NCI-H2227 treated with DMSO at 0.1 percent for 48 hours (cell line): ENCODE data around the gene GPANK1.

ENCODE experiments used
- DNase-seq: peaks from one replicate; lab custom pipeline; 2025; lab: John Stamatoyannopoulos, UW

The GPANK1 gene

GRCh38 chr6:31691078-31691463 lies 26.3 kb upstream of the GPANK1 start:
- DNase-seq = no peak

DNA sequence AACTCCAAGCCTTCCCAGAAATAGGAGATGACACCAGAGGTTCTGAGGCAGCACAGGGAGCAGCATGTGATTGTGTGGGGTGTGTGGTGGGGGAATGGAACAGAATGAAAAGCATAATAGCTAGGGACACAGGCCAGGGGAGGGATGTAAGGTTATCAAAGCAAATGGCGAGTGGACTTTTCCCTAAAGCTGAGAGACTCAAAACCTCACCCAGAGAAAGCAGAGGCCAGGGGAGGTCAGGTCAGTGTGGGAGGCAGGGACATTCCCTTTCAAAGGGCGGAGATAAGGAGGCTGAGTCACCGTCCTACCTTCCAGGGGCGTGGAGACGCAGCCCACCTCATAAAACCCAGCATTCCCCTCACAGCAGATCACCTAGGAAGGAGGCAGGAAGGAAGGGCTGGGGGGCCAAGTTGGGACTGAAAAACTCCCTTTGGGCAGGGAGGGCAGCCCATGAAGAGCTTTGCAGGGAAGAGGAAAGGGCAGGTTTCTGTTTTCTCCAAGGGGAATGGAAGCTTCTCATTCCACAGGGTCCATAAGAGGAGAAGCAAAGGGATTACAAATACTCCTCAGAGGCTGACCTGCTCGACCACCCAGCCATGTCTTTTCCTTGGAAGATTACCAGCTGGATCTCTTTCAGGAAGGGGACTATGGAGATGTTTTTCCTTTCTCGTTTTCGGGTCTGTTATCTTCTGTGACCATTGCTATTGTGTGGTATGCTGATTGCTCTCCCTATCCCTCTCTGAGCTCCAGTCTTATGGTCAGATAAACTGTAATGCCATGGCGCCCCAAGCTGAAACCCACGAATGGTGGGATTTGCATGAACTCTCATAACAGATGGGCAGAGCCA lies 25.7 kb upstream of the GPANK1 start:
- no peak for DNase-seq

- DNase-seq = no peak
Measured at GRCh38 chr6:31689249-31690110, 24.7 kb upstream of the GPANK1 start.

DNA sequence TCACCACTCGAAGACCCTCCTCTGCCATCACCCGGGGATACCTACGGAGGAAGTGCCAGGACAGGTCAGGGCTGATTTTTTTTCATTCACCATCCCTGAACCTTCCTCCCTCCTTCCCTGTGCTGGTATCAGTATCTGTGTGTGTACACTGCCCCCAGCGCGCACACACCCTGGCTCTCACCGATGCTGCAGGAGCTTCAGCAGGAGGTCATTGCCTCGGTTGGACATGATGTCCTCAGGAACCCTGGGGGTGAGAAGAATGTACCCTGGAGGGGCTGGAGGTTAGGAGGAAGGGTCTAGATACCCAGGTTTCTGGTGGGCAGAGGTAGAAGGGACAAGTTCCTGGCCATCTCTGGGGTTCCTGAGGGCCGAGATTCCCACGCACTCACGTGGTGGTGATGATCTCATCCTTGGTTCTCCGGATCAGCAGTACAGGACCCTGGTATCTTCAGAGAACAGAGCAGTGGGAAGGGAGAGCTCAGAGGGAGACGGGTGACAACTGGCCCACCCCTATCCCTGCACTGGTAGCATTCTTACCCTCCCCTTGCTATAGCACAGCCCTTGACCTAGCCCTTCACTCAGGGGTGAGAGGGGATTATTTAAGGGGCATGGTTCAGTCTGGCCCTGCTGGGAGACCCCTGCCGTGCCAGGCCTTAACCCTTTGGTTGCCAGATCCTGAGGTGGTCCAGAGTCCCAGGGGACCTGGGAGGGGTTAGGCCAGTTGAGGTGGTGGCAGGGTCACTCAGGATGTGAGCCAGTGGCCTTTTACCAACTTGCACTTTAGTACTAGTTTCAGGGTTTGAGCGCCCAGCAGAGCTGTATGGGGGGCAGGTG lies 23.3 kb upstream of the GPANK1 start:
- no peak for DNase-seq

DNA sequence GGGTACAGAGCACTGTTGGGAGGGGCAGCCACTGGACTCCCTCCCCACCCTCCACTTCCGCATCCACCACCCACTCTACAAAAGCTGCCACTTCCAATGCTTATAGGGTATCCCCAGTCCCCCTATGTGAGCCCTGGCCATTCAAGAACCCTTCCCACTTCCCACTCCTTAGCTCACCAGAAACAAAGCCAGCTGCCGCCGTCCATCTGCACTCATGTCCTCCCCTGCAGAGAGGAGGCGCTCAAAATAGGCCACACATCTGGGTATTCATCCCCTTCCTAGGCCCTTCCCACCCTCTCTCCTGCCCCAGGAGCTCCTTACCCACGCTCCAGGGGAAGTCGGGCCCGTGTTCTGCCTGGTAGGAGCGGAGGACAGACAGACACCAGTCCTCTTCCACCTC lies 22.5 kb upstream of the GPANK1 start:
- no peak for DNase-seq

GRCh38 chr6:31686483-31686882 lies 21.7 kb upstream of the GPANK1 start:
- no peak for DNase-seq

- DNase-seq = no peak
Measured at GRCh38 chr6:31683591-31683990, 18.8 kb upstream of the GPANK1 start.

DNA sequence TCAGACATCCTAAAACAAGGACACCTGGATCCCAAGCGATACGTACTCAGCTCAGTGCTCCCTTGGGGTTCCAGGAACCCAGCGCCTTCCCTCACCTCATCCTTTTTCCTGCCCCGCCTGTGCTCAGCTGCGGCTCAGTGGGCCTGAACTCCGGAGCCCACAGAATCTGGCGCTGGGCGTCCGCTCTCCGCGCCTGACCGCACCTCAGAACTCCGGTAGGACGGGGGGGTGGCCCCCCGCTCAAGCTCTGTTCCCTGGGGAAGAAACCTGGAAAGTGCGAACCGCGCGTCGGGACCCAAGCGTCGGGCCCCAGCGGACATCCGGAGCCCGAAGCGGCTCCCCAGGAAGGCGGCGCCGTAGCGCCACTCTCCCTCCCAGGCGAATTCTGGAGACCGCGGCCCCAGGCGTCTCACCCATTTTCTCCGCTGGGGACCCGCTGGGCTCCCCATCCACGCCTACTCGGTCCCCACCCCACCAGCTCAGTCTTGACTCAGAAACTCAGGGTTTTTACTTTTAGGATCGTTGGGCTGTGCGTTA lies 16.4 kb upstream of the GPANK1 start:
- no peak for DNase-seq

DNA sequence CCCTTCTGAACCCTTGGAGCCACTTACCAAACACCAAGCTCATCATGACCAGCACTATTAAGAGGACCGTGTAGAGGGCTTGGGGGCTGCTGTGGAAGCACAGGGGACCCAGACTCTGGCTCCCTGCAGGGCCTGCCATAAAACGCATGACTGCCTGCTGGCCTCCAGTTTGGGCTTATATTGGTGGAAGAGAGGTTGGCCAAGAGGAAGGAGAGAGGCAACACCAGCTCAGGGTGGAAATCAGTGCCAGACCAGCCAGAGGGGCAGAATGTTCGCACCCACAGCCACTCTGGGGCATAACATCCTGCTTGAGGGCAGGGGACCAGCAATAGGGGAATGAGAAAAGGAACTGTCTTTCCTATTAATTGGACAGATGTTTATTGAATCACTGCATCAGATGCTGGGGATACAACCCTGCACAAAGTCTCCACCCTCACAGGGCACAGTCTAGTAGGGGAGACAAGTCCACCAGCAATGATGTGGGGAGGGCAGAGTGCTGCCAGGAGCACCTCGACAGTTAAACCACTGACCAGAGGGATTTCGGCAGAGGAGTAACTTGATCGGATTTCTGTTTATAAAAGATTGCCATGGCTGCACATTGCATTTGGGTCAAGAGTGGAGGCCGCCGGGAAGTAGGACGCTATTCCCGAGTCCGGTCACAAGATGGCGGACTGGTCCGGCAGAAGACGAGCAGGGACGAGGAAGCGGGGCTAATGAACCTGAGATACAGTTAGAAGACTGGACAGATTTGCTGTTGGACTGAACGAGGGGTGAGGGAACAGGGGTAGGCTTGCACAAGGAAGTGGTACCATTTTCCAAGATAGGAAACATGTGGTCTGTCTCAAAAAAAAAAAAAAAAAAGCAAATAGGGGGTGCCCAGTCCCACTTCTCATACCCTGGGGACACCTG lies 15.7 kb upstream of the GPANK1 start, which contains the start of gene LY6G5C:
TSS of gene LY6G5C (minus strand) at position 842 of the 909 bp plus-strand sequence. CDS start at position 148, 694 bp downstream.
- peak; percentile 88 for DNase-seq

- DNase-seq = no peak
Measured at GRCh38 chr6:31677955-31678354, 13.2 kb upstream of the GPANK1 start.

DNA sequence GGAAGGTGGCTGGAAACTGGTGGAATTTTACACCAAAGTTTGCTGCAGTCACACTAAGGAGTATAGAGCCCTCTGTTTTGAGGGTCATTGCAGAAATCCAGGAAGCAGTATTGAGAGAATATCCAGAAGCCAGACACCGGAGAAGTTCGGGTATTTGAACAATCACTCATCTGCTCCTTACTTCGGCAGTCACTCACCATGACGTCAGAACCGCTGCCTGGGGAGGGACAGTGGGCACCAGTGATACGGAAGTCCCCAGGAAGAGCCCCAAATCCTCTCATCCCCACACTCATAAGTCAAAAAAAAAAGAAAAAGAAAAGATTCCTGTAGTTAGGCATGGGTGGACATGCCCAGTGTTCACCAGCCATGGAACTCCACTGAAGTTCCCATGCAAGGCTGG lies 12.1 kb upstream of the GPANK1 start:
- DNase-seq = no peak

DNA sequence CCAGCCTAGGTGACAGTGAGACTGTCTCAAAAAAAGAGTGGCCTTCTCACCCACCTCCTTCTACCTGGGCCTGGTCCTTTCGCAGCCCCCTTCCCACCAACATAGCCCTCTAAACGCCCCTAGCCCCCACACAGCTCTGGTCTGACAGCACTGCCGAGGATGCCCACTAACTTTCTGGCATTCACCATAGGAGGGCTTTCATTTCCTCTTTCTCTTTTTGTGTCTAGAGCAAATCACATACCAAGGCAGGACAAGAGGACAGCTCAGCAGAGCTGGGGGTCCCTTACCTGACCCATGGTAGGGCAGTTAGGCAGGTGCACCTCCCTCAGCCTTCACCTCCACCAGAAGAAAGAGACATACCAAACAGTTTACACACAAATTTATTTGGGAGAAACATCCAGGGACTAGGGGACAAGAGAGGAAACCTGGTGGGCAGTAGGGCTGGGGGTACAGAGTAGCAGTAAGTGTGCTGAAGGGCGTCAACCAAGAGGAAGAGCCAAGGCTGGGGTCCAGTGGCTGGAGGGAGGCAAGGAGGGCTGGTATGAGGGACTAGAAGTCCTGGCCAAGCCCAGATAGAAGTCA lies 11.6 kb upstream of the GPANK1 start:
- DNase-seq = no peak

DNA sequence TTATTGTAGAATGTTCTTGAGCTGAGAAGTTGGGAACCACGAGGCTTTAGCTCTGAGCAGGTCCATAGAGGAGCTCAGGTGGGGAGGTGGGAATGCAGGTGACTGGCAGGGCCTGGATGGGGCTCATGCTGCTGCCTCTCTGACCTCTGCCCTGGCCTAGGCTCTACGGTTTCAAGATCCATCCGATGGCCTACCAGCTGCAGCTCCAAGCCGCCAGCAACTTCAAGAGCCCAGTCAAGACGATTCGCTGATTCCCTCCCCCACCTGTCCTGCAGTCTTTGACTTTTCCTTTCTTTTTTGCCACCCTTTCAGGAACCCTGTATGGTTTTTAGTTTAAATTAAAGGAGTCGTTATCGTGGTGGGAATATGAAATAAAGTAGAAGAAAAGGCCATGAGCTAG lies 4.9 kb upstream of the GPANK1 start, which contains the start of gene LY6G5B:
TSS of gene LY6G5B (plus strand) at position 301 of the 400 bp plus-strand sequence. CDS start 975 bp downstream, outside the sequence.
- no peak for DNase-seq

- no peak for DNase-seq
Measured at GRCh38 chr6:31666337-31666965, 1.7 kb upstream of the GPANK1 start.

- peak; percentile 98 for DNase-seq
Measured at GRCh38 chr6:31665501-31666336, 922 bp upstream of the GPANK1 start, which contains the start of gene CSNK2B. Gene CSNK2B, plus strand, starts transcription at chr6:31666080. Its CDS starts 752 bp downstream, at chr6:31666832.

GRCh38 chr6:31663961-31664789 lies 622 bp downstream of the GPANK1 start:
- no peak for DNase-seq

DNA sequence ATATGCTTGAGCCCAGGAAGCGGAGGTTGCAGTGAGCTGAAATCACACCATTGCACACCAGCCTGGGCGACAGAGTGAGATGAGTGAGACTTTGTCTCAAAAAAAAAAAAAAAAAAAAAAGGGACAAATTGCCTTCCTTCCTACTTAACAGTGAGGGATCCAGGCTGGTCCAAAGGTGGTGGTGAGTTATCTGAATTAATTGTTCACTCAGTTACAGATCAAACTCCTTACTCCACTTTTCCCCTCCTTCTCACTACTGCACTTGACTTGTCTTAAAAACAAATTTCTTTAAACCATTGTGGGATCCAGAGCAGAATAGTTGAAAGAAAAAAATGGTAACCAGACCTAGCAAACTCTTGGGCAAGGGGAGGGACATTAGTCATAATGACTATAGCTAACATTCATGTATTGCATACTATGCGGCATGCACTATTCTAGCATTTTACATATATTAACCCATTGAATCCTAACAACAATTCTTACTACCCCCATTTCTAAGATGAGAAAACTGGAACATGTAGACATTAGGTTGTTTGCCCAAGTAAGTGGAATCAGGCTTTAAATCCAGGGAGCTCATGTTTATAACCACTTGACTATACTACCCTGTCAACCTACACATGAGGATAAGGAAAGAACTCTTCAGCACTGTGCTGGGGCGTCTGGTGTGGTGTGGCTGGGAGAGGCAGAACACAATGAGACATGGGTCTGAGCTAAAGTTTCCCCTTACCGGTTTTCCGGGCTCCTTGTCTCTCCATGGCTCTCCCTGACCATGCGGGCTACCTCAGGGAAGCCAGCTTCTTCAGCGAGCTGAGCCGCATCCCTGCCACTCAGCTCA lies 1.5 kb downstream of the GPANK1 start:
- DNase-seq = no peak
